K562 (cell line): ENCODE results near the gene TMEM43. TPM values are rescaled to one million over a fixed set of nuclear protein-coding genes. Genes with fewer than 3 reads are reported as not detected.

ENCODE experiments used
- KLF13 ChIP-seq: fragments of 450-650 bp; IDR thresholded peaks from 2 replicates; pipeline ENCODE4 v1.6.1; 2016; ENCODE audit warnings: missing genetic modification characterization, low read depth, mild to moderate bottlenecking, missing compliant biosample characterization, moderate library complexity, borderline replicate concordance
- MAFK ChIP-seq: IDR thresholded peaks from 2 replicates; pipeline ENCODE4 v1.6.1; 2011; ENCODE audit warnings: low read length, improper control_type of control experiment
- PCBP2 ChIP-seq: fragments of 200-400 bp; formaldehyde crosslinking; IDR thresholded peaks from 2 replicates; pipeline ENCODE4 v1.6.1; 2018; ENCODE audit warnings: low read length, low read depth, mild to moderate bottlenecking, moderate library complexity; ENCODE audit not compliant: poor library complexity, severe bottlenecking
- PTBP1 ChIP-seq: fragments of 200-400 bp; formaldehyde crosslinking; IDR thresholded peaks from 2 replicates; pipeline ENCODE4 v1.6.1; 2017; ENCODE audit warnings: low read depth, low read length
- ZBTB1 ChIP-seq: sonication (generic); formaldehyde crosslinking; IDR thresholded peaks from 2 replicates; pipeline ENCODE4 v1.8.1; 2023; ENCODE audit warnings: missing genetic modification reagents, low read depth, mild to moderate bottlenecking, borderline replicate concordance
- ZNF224 ChIP-seq: sonication (generic); formaldehyde crosslinking; IDR thresholded peaks from 2 replicates; pipeline ENCODE4 v1.8.0; 2022; ENCODE audit warnings: mild to moderate bottlenecking, missing genetic modification reagents
- ZNF561 ChIP-seq: fragments of 450-650 bp; formaldehyde crosslinking; conservative IDR thresholded peaks from 2 replicates; pipeline ENCODE4 v1.4.0; 2020; ENCODE audit warnings: mild to moderate bottlenecking, moderate library complexity
- ZNF592 ChIP-seq: fragments of 450-650 bp; IDR thresholded peaks from 2 replicates; pipeline ENCODE4 v1.6.1; 2017; ENCODE audit warnings: antibody characterized with exemption, mild to moderate bottlenecking
- polyA plus RNA-seq, 8 experiments: library from polyadenylated mRNA; depleted of rRNA in 4 of 8; stranded (reverse) in 5 of 8; unstranded in 3 of 8; fragments of >200 nt; fragmentation: Nextera tagmentation in 2 of 8; fragmentation: Illumina TruSeq in 1 of 8; extraction: Ambion mirVana in 2 of 8; extraction: Trizol in 1 of 8; gene quantifications; 2 replicates each; pipeline versions ENCODE4 v1.2.1 to v1.2.3, GENCODE V29; 2011 to 2014; ENCODE audit warnings: inconsistent platforms in 1 of 8, missing spikeins in 1 of 8
- total RNA-seq, 7 experiments: library from RNA; depleted of rRNA in 6 of 7; stranded (reverse); fragments of >200 nt in 6 of 7; fragmentation: Illumina TruSeq in 2 of 7; extraction: Trizol in 2 of 7; gene quantifications; 2 replicates each; pipeline versions ENCODE4 v1.2.1 to v1.2.3, GENCODE V29; 2011 to 2021; ENCODE audit warnings: low replicate concordance in 1 of 7
- TF ChIP-seq, protein P1 (sequence below): sonication (generic); formaldehyde crosslinking; IDR thresholded peaks from 2 replicates; pipeline ENCODE4 v1.8.1; 2022; ENCODE audit warnings: missing genetic modification reagents
- TF ChIP-seq, protein P2 (sequence below): fragments of 450-650 bp; IDR thresholded peaks from 2 replicates; pipeline ENCODE4 v1.6.1; 2017; ENCODE audit warnings: antibody characterized with exemption

Gene TMEM43
- total and polyA plus RNA-seq, 9 of the 15 experiments (the other 6 are each of a cell fraction or from before 2014, with no cell fraction given): 16.7 to 46.1 (median 35.7) TPM

GRCh38 chr3:14123308-14124222 lies 1.3 kb upstream of the TMEM43 start (continued):
- TF ChIP-seq, protein P1, sequence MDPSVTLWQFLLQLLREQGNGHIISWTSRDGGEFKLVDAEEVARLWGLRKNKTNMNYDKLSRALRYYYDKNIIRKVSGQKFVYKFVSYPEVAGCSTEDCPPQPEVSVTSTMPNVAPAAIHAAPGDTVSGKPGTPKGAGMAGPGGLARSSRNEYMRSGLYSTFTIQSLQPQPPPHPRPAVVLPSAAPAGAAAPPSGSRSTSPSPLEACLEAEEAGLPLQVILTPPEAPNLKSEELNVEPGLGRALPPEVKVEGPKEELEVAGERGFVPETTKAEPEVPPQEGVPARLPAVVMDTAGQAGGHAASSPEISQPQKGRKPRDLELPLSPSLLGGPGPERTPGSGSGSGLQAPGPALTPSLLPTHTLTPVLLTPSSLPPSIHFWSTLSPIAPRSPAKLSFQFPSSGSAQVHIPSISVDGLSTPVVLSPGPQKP (CRISPR knock-in tag): no peak
- TF ChIP-seq KLF13 (no peak), ZBTB1 (CRISPR knock-in tag) (no peak), ZNF224 (no peak), PTBP1 (no peak), PCBP2 (no peak), ZNF561 (no peak), ZNF592 (no peak), MAFK (no peak)
- TF ChIP-seq, protein P2, sequence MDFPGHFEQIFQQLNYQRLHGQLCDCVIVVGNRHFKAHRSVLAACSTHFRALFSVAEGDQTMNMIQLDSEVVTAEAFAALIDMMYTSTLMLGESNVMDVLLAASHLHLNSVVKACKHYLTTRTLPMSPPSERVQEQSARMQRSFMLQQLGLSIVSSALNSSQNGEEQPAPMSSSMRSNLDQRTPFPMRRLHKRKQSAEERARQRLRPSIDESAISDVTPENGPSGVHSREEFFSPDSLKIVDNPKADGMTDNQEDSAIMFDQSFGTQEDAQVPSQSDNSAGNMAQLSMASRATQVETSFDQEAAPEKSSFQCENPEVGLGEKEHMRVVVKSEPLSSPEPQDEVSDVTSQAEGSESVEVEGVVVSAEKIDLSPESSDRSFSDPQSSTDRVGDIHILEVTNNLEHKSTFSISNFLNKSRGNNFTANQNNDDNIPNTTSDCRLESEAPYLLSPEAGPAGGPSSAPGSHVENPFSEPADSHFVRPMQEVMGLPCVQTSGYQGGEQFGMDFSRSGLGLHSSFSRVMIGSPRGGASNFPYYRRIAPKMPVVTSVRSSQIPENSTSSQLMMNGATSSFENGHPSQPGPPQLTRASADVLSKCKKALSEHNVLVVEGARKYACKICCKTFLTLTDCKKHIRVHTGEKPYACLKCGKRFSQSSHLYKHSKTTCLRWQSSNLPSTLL: no peak
- TF ChIP-seq, all 486 proteins: peak for 19
